Middle frontal gyrus (tissue), 1 donor: ENCODE data around the gene CTPS1.

Experiments used
- DNase-seq: peaks from one replicate; pipeline ENCODE4 v3.0.0-alpha.2; 2015; ENCODE audit warnings: low spot score; ENCODE audit errors: extremely low spot score

The CTPS1 gene

DNA sequence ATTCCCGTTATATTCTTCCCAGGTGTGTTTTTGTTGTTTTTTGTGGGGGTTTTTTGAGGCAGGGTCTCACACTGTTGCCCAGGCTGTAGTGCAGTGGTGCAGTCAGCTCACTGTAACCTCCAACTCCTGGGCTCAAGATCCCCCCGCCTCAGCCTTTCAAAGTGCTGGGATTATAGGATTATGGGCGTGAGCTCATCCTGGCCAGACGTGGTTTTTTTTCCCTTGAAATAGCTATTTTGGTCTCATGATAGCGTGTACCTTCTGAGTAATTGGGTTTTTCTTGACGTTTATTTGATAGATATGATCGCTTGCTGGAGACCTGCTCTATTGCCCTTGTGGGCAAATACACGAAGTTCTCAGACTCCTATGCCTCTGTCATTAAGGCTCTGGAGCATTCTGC, 17.6 kb downstream of the CTPS1 start:
- no peak for DNase-seq

DNA sequence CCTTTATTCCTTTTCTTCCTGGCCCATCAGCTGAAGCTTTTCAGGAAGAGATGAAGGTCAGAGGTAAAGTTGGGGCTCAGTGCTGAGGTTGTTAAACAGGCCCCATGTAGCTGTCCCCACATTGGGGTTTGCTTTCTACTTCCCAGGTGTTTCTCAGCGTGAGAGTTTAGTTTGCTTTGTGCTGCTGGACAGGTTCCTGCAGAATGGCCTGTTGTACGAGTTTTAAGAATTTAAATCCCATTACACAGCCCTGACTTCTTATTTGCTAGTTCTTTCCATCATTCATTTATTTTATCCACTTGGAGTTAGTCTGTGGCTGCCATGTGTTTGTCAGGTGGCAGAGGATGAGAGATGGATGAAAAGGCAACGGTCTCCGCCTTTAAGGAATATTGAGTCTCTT, 19.2 kb downstream of the CTPS1 start:
- no peak for DNase-seq

DNA sequence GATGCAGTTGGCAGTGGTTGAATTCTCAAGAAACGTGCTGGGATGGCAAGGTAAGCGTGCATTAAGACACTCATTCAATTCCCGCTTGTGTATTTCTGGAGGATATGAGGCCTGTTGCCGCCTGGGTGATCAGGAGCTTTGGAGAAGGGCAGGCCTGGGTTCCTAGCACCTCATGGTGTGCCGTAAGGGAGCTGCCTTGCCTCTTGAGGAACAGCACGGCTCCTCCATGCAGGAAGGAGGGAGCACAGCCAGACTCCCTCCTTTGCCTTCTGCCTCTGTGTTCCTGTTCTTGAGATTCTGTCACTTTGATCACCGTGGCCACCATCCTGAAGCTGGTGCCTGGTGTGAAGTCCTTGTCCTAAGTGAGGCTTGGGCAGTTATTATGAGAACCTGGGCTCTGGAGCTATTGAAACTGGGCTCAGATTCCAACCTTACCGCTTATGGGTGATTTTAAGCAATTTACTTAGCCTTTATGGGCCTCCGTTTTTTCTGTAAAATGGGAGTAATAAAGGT, 23.7 kb downstream of the CTPS1 start:
- no peak for DNase-seq

DNA sequence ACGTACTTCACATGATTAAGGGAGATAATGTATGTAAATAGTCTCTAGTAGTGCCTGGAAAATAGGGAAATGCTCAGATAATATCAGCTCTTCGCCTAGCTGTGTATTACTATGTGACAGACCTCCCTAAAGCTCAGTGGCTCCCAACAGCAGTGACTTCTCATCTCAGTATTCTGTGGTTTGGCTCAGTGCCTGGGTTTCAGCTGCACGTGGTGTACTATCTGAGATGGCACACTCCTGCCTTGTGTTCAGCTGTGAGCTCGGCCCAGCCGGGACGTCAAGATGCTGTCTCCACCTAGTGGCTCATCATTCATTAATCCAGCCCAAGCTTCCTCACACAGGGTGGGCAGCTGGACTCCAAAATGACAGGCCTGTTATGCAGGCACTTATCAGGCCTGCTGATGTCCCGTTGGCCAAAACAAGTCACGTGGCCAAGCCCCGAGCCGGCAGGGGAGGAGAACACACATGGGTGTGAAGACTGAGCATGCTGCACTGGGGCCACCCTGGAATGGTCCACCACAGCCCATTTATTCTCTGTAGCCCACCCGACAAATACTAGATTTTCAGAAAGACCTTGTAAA, 24.2 kb downstream of the CTPS1 start:
- peak; percentile 76 for DNase-seq

DNA sequence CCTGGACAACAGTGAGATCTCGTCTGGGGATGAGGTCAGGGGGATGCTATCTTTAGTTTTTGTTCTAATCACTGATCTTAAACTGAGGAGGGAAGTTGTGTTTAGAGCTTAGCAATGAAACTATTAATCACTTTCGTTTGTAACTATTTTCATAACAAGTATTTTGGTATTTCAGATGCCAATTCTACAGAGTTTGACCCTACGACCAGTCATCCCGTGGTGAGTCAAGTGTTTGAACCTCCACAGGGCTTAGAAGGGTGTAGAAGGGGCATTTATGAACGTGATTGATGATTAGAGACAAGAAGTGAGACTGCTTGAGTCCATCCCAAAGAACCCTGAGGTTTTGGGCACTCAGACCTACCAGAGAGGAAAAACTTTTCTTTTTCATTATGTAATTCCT, 26.4 kb downstream of the CTPS1 start:
- DNase-seq = no peak

DNA sequence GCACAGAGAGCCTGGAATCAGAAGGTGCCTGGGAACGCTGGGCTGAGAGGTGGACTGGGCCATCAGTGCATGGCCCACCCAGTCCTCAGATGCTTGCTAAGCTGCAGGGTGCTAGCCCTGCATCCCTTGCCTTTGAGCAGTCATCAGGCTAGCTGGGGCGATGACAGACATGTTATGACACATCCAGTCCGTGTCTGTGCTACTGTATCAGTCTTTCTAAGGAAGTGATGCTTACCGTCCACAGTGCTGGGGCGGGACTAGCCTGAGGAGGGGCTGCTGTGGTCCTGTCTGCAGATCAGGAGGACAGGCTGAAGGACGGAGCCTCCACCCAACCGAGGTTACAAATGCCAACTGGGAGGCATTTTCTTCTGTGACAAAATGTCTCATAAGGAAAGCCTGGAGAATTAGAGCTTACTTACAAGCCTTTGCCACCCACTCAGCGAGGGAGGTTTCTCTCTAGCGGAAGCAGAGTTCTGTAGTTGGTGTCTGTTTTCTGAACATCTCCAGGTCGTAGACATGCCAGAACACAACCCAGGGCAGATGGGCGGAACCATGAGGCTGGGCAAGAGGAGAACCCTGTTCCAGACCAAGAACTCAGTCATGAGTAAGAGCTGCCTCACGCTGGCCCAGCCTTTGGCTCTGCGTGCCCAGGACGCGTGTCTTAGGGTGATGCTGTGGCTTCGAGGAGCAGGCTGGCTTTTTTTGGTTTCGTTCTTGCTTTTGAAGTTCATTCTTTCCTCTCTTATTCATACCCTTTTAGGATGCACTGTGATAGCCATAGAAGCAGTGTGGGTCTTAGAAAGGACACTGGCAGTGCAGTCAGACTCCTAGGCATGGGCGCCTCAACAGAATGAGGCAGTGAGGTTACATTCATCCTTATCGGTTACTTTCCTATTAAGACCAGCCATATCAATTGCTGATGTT, 27.7 kb downstream of the CTPS1 start:
- no peak for DNase-seq

DNA sequence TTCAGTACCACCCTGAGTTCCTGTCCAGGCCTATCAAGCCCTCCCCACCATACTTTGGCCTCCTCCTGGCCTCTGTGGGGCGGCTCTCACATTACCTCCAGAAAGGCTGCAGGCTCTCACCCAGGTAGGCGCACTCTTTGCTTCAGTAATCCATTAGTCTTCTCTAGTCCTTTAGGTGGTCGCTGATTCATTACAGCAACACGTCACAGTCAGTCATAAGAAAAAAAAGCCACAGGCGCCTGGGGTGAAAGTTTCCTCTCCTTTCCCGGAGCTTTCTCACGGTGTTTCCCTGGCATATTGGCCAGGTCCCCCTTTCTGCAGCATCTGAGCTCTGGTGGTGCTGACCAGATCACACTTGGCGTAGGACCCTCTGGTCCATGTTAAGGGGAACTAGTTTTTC, 30.0 kb downstream of the CTPS1 start:
- DNase-seq = no peak

DNA sequence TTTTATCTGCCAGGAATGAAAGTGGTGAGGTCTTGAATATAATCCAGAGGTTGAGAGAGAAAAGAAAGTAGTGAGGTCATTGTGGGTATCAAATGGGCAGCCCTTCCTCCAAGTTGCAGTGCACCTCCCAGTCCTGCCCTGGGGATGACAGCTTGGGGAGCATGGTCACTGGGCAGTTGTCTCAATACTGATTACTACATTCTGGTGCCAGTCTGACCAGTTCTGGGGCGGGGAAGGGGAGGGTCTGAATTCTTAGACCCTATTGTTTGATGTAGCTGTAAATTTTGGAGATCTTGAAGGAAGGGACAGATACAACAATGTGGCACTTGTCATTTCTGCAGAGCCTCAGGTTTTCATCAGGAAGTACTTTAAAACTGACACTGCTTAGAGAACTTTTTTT, 30.8 kb downstream of the CTPS1 start:
- no peak for DNase-seq

DNA sequence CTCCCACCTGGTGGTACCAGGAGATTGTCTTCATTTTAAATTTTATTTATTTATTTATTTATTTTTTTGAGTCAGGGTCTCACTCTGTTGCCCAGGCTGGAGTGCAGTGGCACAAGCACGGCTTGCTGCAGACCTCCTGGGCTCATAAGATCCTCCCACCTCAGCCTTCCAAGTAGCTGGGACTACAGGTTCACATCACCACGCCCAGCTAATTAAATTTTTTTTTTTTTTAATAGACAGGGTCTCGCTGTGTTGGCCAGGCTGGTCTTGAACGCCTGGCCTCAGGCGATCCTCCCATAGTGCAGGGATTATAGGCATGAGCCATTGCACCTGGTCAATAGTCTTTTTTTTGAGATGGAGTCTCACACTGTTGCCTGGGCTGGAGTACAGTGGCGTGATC, 33.5 kb downstream of the CTPS1 start:
- DNase-seq = no peak

DNA sequence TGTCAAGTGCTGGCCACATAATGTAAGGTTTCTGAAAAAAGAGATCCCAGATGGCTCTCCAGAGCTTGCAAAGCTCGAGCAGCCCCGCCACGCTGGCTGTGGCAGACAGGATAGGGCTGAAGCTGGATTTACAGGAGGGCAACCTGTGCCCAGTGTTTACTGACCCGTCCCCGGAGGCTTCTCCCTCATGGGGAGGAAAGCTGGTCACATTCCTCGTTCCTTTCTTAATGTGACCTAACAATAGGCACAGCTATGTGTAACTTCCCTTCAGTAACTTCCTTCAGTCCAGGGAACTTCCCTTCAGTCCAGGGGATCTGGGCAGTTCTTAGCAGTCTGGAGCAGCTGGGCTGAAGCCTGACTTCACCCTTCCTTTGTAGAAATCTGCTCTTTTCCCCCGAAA, 34.3 kb downstream of the CTPS1 start:
- DNase-seq = no peak

DNA sequence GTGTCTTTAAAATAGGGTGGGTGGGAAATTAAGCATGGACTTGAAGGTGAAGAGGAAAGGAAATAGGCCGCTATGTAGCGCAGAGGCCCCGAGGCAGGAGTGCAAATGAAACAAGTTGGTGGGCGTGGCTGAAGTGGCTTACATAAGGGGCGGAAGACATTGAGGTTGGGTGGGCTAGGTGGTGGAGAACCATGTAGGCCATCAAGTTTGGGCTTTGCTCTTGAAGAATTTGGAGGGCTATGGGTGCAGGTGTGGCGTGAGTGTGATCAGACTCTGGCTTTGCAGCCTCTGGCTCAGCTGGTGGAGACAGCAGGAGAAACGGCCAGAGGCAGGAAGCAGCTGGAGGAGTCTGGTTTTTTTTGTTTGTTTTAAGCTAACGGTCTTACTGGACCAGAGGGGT, 35.4 kb downstream of the CTPS1 start:
- DNase-seq = no peak

DNA sequence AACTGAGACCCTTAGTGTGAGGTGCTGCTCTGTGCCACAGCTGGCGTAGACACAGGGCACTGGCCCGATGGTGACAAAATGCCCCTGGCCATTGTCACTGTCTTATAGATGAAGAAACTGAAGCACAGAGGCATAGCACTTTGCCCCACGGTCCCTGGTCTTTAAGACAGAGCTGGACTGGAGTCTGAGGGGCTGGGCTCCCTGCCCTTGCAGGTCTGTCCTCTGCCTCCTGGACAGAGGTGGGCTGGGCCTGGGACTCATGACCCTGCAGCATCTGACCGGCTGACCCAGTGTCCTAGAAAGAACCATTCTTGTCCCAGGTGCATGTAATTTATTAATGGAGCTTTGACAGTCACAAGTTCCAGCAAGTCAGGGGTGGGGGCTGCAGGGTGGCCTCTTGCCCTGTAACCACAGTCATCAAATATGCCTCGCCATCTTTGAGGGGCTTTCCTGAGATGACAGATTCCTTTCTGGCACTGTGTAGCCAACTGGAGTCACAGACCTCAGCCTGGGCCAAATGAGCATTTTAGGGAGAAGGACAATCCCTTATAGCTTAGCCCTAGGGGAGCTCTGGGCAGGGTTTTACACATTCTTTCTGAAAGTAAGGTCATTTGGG, 35.9 kb downstream of the CTPS1 start:
- no peak for DNase-seq

DNA sequence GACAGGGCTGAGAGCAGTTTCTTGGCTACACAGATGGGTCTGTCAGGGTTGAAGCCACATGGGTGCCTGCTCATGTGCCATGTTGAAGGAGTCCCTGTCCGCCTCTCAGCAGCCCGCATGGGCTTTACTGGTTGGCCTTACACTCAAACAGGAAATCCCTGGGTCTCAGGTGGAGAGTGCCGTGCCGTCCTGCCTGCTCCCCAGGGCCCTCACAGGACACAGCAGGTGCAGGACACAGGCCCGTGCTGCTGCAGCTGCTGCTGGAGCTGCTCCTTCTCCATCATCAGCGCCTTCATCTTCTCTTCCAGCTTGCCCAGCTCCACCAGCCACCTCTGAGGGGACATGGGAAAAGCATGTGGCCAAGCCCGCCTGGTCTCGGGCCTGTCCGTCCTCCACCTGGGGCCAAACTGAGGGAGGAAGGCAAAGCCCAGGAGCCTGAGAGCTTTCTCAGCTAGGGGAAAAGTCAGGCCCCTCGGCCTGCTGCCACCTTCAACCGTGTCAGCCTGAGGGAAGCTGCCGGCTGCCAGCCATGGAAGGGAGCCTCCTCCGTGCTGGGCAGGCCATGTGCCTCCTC, 36.5 kb downstream of the CTPS1 start:
- no peak for DNase-seq

DNA sequence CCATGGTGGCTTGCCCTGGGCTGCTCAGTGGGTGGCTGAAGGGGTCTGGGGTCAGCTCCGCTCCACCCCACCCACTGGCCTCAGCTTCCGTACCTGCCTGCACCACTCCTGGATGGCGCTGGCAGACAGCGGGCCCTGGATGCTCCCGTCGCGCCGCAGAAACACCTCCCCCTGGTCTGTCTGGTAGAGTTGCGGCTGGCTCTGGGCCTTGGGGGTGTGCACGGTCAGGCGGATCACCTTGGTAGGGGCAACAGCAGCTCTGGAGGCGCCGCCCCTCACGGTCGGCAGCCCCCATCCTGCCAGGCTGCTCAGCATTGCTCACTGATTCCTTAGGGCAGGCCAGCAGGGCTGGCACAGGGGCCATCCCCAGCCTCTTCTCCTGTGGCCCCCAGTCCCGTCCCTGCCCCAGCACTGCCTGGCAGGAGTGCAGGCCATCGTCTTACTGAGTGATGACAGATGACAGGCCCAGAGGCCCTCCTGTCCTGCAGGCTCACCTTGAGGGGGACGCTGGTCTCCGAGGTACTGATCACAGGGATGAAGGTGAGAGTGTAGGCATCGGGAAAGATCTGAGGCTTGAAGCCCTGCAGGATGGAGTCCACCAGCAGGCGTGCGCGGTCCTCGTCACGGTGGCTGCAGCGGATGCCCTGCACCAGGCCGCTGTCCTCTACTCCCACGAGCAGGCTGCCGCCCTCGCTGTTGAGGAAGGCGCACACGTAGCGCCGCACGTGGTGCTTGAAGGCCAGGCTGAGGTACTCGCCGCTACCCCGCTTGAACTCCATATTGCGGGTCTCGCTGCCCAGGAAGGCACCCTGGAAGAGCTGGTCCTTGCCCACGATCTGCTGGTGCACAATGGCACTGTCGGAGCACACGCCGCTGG, 37.9 kb downstream of the CTPS1 start:
- DNase-seq = no peak

DNA sequence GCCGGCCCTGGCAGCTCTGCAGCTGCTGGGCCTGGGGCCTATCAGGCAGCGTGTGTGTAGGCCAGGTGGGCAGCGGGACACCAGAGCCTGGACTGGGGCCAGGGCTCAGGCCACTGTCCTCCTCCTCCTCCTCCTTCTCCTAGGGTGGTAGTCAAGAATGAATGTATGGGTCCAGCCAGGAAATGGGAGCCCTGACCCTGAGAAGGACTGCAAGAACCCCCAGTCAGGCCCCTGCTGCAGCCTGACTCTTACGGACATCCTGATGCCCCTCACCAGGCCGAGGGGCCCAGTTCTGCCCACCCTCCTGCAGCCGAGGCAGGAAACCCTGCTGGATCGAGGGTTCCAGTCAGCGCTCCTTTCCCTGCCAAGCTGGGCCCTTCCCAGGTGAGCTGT, 38.5 kb downstream of the CTPS1 start:
- no peak for DNase-seq

DNA sequence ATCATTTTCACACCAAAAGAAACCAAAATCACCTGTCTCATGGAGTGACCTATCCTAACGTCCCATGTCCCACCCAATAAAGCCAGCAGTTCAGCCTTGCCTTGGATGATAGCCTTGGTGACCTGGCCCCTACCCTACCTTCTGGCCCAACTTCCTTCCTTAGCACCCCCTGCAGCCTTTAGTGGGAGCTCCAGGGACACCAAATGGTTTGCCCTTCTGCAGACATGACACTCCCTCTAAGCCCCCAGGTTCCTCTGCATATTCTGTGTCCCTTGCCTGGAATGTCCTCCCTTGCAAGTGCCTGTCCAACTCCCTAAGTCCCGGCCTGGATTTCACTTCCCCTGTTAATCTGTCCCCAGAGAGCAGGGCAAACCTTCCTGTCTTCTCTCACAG, 39.9 kb downstream of the CTPS1 start:
- no peak for DNase-seq

DNA sequence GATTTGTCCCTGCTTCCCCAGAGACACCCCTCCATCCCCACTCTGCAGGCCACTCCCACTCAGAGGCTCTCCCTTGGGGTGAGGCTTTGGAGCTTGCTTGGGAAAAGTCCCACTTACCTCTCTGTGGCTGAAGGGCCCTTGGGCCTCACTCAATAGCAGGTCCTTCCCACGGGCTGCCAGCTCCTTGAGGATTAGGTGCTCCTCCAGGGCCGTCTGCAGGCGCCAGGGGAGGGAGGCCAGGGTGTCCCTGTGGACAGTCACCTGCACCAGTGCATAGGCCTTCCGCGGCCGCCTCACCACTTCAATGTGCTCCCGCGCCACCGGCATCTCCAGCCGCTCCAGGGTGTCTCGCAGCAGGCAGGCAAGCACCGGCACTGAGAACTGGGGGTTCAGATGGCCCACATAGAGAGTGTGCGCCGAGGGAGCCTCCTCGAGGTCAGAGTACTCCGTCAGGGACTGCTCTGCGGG, 40.6 kb downstream of the CTPS1 start:
- no peak for DNase-seq

DNA sequence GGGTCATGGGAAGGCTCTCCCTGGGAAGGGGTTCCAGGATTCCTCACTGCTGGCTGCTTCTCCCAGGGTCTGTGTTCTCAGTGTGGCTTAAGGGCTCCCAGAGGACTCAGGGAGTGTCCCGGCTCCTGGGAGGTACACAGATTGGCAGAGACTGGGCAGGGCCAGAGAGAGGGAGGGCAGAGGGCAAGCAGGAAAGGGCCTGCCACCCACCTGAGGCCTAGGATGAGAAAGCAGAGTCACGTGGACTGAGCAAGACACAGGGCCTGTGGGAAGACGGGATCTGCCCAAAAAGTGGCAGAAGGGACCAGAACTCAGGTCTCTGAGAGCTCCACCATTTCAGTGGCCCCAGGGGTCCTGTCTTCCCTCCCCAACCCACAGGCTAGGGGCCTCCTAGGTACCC, 41.2 kb downstream of the CTPS1 start:
- DNase-seq = no peak

DNA sequence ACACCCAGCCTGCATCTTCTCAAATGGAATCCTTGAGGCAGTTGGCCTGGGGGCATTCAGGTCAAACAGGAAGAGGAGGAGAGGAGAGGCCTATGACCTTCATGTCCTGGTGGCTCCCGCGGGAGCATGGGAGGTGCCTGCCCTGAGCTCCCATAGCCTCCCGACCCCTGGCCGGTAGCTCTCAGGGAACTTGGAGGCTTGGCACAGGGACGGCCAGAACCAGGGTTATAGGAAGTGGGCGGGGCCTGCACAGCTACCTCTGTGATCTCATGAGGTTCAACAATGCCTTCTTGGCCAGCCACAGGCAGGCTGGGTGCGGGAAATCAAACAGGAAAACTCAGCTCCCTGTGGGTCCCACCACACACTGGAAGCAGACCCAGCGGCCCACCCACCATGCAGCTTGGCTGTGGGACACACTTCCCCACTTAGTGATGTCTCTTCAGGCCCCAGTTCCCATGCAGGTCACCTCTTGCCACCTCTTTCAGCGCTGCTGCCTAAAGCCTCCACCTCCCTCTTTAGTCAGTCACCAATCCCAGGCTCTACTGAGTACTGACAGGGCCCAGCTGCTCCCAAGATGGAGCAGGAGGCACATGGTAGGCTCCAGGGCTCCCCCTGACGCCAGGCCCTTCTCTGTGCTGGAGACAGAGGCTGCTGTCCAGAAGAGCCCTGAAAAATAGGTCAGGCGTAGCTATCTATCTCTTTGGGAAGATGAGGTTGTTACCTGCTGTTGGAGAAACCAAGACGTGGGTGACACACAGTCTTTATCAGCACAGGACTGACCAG, 42.2 kb downstream of the CTPS1 start, which contains the start of gene SLFNL1:
SLFNL1 (minus strand) TSS at position 200 of the 783 bp plus-strand sequence. CDS start 1,065 bp downstream, outside the sequence.
- no peak for DNase-seq

DNA sequence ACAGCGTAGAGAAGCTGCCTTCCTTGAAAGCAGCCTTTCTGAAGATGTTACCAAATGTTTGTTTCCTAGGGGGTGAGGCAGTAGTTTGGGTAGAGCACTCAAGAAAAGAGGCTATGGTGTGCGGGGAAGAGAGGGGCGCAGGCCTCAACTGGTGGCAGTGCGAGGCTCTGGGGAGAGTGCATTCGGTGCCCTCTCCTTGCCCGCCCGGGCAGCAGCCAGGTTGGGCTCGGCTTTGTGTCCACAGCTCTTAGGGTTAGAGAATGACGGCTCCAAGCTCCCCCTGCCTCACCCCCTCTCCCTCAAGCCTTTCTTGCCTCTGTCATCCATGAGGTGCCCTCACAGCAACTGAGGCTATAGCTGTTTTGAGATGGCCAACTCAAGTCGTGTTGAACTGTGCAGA, 42.9 kb downstream of the CTPS1 start:
- DNase-seq = no peak
